Activated CD4-positive, CD25-positive, alpha-beta regulatory T cell treated with anti-CD3 and anti-CD28 coated beads, Interleukin-2, amount 50 U/mL, for 72 hours (primary cell): Measurements from ENCODE around the gene PCDHB2.
"Not testable (repeated sequence)": the region's sequence is repeated elsewhere in the genome, so short reads cannot be mapped to it uniquely, and the experiment has no call there.

Experiments
- DNase-seq: peaks from one replicate; pipeline ENCODE4 v3.0.0; 2021

PCDHB2 gene

DNA sequence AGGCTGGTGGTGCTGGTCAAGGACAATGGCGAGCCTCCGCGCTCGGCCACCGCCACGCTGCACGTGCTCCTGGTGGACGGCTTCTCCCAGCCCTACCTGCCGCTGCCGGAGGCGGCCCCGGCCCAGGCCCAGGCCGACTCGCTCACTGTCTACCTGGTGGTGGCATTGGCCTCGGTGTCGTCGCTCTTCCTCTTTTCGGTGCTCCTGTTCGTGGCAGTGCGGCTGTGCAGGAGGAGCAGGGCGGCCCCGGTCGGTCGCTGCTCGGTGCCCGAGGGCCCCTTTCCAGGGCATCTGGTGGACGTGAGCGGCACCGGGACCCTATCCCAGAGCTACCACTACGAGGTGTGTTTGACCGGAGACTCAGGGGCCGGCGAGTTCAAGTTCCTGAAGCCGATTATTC lies 42.9 kb downstream of the PCDHB2 start:
- not testable (repeated sequence) for DNase-seq
